A673 (cell line): ENCODE measurements around the gene RPTOR. TPM values are rescaled to one million over a fixed set of nuclear protein-coding genes. Genes with fewer than 3 reads are reported as not detected.

Source experiments
- BruUV-seq: library from RNA; stranded (reverse); fragments of 400-500 nt; replicated peaks from 2 replicates; lab custom pipeline; 2021; lab: Mats Ljungman, UMichigan
- CTCF ChIA-PET: fragments of 300-600 bp; sonication (Branson Sonifier 250); formaldehyde crosslinking; loops from one replicate; lab custom pipeline; 2022; ENCODE audit warnings: antibody characterized with exemption; lab: Charles Lee
- POLR2A ChIA-PET: fragments of 300-600 bp; sonication (Branson Sonifier 250); formaldehyde crosslinking; loops from one replicate; lab custom pipeline; 2022; ENCODE audit warnings: antibody characterized with exemption; ENCODE audit not compliant: low non-redundant PET; lab: Charles Lee
- DNase-seq: peaks from one replicate; pipeline ENCODE4 v3.0.0-alpha.2; 2015; ENCODE audit warnings: low spot score
- H3K27ac ChIP-seq: fragments of 200-600 bp; sonication (generic); 2 replicates; pipeline ENCODE4 v1.5.1; 2016; ENCODE audit warnings: mixed run types, low read depth, mild to moderate bottlenecking, mixed read lengths, antibody characterized with exemption, low read length; ENCODE audit not compliant: poor library complexity, severe bottlenecking
- H3K27me3 ChIP-seq: fragments of 200-600 bp; sonication (generic); replicated peaks from 2 replicates; pipeline ENCODE4 v1.6.1; 2017; ENCODE audit warnings: mixed run types, low read depth, mild to moderate bottlenecking, mixed read lengths, antibody characterized with exemption, low read length; ENCODE audit not compliant: insufficient read depth, poor library complexity
- H3K36me3 ChIP-seq: fragments of 200-600 bp; sonication (generic); 2 replicates; pipeline ENCODE4 v1.6.1; 2016; ENCODE audit warnings: mixed run types, mild to moderate bottlenecking, mixed read lengths, antibody characterized with exemption, low read length; ENCODE audit not compliant: insufficient read depth, poor library complexity, severe bottlenecking
- H3K4me1 ChIP-seq: fragments of 200-600 bp; sonication (generic); 2 replicates; pipeline ENCODE4 v1.6.1; 2017; ENCODE audit warnings: mixed run types, mild to moderate bottlenecking, mixed read lengths, antibody characterized with exemption, low read length; ENCODE audit not compliant: insufficient read depth, poor library complexity, severe bottlenecking
- H3K4me3 ChIP-seq: fragments of 200-600 bp; sonication (generic); 2 replicates; pipeline ENCODE4 v1.5.1; 2016; ENCODE audit warnings: low read depth, mixed run types, mild to moderate bottlenecking, mixed read lengths, low read length; ENCODE audit not compliant: poor library complexity, severe bottlenecking
- H3K9me3 ChIP-seq: fragments of 200-600 bp; sonication (generic); 2 replicates; pipeline ENCODE4 v1.6.1; 2016; ENCODE audit warnings: mixed run types, low read depth, mild to moderate bottlenecking, mixed read lengths, antibody characterized with exemption, low read length; ENCODE audit not compliant: poor library complexity, severe bottlenecking
- EZH2 ChIP-seq: fragments of 200-600 bp; sonication (generic); IDR thresholded peaks from 2 replicates; pipeline ENCODE4 v1.6.1; 2017; ENCODE audit warnings: borderline replicate concordance, low read depth, mild to moderate bottlenecking, mixed read lengths, antibody characterized with exemption, low read length; ENCODE audit not compliant: poor library complexity, severe bottlenecking
- intact Hi-C: fragments of 100-400 bp; cut with micrococcal nuclease; formaldehyde crosslinking; loops from one replicate; pipeline ENCODE4 v1.10.0; 2022; ENCODE audit not compliant: unreplicated experiment
- total RNA-seq: library from RNA; stranded (reverse); gene quantifications from 2 replicates; pipeline ENCODE4 v1.2.3, GENCODE V29; 2021
- TF ChIP-seq, protein P1 (sequence below): fragments of 300-800, 200-600 bp; sonication (generic); conservative IDR thresholded peaks from 2 replicates; pipeline ENCODE4 v1.5.1; 2017; ENCODE audit warnings: low read depth, mild to moderate bottlenecking, antibody characterized with exemption, low read length, moderate library complexity, mixed read lengths

RPTOR gene
- total RNA-seq, 1 experiment from 2014 or later: 55.2 TPM

- Histone ChIP-seq H3K4me3 (peak overlapping the region; percentile 80), H3K36me3 (peaks cover 2% of the 10 kb centered on the region), H3K27me3 (no peaks in the 10 kb centered on the region), H3K27ac (no peak overlapping the region), H3K9me3 (no peaks in the 10 kb centered on the region), H3K4me1 (peaks cover 10% of the 10 kb centered on the region)
- TF ChIP-seq, protein P1, sequence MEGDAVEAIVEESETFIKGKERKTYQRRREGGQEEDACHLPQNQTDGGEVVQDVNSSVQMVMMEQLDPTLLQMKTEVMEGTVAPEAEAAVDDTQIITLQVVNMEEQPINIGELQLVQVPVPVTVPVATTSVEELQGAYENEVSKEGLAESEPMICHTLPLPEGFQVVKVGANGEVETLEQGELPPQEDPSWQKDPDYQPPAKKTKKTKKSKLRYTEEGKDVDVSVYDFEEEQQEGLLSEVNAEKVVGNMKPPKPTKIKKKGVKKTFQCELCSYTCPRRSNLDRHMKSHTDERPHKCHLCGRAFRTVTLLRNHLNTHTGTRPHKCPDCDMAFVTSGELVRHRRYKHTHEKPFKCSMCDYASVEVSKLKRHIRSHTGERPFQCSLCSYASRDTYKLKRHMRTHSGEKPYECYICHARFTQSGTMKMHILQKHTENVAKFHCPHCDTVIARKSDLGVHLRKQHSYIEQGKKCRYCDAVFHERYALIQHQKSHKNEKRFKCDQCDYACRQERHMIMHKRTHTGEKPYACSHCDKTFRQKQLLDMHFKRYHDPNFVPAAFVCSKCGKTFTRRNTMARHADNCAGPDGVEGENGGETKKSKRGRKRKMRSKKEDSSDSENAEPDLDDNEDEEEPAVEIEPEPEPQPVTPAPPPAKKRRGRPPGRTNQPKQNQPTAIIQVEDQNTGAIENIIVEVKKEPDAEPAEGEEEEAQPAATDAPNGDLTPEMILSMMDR: no peak
- TF ChIP-seq EZH2: no peak
- intact Hi-C loops: no loop called here
- CTCF ChIA-PET: no interaction called here
- DNase-seq: no peak
- POLR2A ChIA-PET: no interaction called here
- BruUV-seq: no TSS peak
These were observed 1.6 kb downstream of the RPTOR start for GRCh38 chr17:80546267-80546666.

DNA sequence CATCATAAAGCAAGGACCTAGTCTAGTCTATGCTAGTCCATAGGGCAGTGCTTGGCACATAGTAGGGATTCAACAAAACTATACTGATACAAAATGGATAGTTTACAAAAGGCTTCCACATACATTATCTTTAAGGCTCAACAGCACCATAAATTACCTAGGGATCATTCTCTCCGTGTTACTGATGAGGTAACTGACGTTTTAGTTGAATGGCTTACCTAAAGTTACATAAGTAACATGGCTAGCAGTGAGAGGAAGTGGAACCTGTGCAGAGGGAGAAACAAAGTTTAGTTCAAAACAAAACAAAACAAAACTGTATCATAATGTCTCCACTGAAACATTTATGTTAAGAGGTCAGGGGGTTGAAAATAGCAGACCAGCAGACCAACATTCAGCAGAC is 7.9 kb downstream of the RPTOR start:
- ChIA-PET CTCF (no interaction called here), POLR2A (no interaction called here)
- intact Hi-C loops: no loop called here
- H3K4me3 ChIP-seq: no peak overlapping the region
- no peak overlapping the region for H3K27ac ChIP-seq
- TF ChIP-seq, protein P1: no peak
- no peak for TF ChIP-seq EZH2
- H3K36me3 ChIP-seq: peaks cover 2% of the 10 kb centered on the region
- BruUV-seq: no TSS peak
- H3K27me3 ChIP-seq: no peaks in the 10 kb centered on the region
- no peak for DNase-seq
- H3K9me3 ChIP-seq: no peaks in the 10 kb centered on the region
- H3K4me1 ChIP-seq: no peaks in the 10 kb centered on the region

DNA sequence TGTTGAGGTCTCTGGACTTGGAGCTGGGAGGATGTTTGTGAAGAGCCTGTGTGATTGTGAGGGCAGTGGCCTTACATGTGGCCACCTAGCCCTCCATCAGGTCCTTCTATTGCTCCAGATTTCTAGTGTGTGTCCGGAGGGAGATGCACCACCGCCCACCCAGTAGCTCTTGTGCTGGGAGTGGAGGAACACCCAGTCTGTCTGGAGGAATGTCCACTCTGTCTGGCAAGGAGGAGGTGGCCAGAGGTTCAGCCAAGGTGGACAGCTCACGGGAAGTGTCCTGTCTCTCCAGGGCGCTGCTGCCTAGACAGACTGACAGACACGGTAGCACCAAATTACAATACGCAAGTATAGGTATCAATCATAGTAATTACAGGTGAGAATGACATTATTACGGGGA is 10.6 kb downstream of the RPTOR start:
- H3K4me3 ChIP-seq: no peak overlapping the region
- H3K4me1 ChIP-seq: no peaks in the 10 kb centered on the region
- ChIA-PET POLR2A (no interaction called here), CTCF (no interaction called here)
- intact Hi-C loops: no loop called here
- H3K27me3 ChIP-seq: no peaks in the 10 kb centered on the region
- TF ChIP-seq, protein P1: no peak
- no peak for TF ChIP-seq EZH2
- no TSS peak for BruUV-seq
- no peak overlapping the region for H3K27ac ChIP-seq
- no peaks in the 10 kb centered on the region for H3K9me3 ChIP-seq
- DNase-seq: no peak
- H3K36me3 ChIP-seq: no peaks in the 10 kb centered on the region
